ENCODE measurements around the gene RPL21.

DNA sequence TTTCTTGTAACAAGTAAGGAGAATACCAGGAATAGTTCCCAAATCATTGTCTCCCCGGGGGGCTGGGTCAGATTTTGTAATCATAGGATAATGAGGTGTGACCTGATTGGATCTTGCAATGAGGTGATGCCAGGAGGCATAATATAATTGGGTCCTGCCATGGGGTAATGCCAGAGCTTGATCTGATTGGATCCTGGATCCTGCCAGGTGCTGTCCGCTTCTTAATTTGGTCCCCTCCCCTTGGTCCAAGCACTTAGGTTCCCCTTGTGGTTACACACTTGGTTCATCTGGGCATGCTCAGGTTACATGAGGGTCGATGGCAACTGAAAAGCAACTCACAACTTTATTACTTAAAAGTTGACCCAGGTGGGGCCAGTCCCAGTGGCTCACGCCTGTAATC lies 39.4 kb downstream of the RPL21 start:
- TF ChIP-seq, protein P1, sequence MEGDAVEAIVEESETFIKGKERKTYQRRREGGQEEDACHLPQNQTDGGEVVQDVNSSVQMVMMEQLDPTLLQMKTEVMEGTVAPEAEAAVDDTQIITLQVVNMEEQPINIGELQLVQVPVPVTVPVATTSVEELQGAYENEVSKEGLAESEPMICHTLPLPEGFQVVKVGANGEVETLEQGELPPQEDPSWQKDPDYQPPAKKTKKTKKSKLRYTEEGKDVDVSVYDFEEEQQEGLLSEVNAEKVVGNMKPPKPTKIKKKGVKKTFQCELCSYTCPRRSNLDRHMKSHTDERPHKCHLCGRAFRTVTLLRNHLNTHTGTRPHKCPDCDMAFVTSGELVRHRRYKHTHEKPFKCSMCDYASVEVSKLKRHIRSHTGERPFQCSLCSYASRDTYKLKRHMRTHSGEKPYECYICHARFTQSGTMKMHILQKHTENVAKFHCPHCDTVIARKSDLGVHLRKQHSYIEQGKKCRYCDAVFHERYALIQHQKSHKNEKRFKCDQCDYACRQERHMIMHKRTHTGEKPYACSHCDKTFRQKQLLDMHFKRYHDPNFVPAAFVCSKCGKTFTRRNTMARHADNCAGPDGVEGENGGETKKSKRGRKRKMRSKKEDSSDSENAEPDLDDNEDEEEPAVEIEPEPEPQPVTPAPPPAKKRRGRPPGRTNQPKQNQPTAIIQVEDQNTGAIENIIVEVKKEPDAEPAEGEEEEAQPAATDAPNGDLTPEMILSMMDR (IDR thresholded peaks at IDR 0.05) = no peak
- no peak for TF ChIP-seq POLR2A (IDR thresholded peaks at IDR 0.05)
